Femur (tissue), 1 donor: ENCODE results near the gene ZNF318.
A peak's percentile ranks its signal among the peaks of the same experiment; 100 is the strongest.
"Not testable (repeated sequence)": the region's sequence is repeated elsewhere in the genome, so short reads cannot be mapped to it uniquely, and the experiment has no call there.

ENCODE experiments used
- DNase-seq: peaks from one replicate; pipeline ENCODE4 v3.0.0-alpha.2; 2017

ZNF318 gene

GRCh38 chr6:43386492-43386891 is 17.0 kb upstream of the ZNF318 start:
- DNase-seq: no peak

DNA sequence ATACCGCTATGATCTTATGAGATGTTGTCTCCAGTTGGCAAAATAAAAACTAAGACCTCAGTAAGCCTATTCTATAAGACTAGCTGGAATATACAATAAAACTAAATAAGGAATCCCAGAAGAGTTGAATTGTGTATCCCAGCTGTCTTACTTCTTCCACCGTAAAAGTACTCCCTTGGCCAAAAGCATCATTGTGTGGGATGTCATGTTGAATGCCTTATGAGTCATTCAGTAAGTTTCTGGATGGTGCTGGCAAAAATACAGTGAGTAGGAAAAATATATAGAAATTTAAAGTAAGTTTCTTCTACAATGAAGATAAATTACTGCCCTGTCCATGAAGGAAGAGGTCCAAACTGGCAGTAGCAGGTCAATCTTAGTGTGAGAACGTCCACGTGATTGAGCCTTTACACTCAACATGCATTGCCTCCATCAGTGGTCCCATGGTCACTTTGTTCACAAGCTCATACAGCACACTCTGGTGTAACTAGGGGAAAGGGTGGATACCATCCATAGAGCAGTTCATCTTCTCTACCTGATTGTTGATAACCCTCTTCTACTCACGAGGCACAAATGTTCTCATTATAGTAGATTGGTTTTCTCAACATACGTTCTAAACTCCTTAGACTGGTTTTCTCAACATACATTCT is 13.7 kb upstream of the ZNF318 start:
- no peak for DNase-seq

GRCh38 chr6:43380858-43381257 is 11.4 kb upstream of the ZNF318 start:
- not testable (repeated sequence) for DNase-seq

DNA sequence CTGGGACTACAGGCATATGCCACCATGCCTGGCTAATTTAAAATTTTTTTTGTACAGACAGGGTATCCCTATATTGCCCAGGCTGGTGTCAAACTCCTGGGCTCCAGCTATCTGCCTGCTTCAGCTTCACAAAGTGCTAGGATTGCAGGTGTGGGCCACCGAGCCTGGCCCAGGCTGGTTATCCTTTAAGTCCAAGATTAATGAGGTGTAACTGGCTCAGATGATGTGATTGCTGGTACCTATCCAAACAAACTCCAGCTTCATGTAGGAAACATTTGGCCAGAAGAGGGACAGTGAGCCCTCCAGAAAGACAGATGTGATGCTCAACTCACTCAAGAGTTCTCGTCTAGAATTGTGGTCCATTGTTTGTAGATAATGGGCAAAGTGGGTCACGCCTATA is 9.2 kb upstream of the ZNF318 start:
- DNase-seq: no peak

- DNase-seq: no peak
Observed at GRCh38 chr6:43377710-43378229, 8.3 kb upstream of the ZNF318 start.

DNA sequence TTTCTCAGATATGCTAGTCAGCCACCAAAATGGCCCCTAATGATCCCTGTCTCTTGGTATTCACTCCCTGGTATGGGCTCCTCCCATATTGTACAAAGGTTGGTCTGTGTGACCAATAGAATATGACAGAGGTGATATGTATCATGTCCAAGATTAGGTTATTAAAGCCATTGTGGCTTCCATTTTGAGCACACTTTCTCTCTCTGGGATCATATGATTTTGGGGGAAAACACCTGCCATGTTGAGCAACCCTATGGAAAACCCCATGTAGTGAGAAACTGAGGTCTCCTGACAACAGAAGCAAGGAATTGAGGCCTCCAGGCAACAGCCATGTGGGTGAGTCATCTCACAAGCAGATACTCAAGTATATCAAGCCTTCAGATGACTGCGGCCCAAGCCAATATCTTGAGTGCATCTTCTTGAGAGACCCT is 7.1 kb upstream of the ZNF318 start:
- no peak for DNase-seq

GRCh38 chr6:43375693-43376092 is 6.2 kb upstream of the ZNF318 start:
- no peak for DNase-seq

- DNase-seq: no peak
Observed at GRCh38 chr6:43373252-43373875, 3.9 kb upstream of the ZNF318 start.

DNA sequence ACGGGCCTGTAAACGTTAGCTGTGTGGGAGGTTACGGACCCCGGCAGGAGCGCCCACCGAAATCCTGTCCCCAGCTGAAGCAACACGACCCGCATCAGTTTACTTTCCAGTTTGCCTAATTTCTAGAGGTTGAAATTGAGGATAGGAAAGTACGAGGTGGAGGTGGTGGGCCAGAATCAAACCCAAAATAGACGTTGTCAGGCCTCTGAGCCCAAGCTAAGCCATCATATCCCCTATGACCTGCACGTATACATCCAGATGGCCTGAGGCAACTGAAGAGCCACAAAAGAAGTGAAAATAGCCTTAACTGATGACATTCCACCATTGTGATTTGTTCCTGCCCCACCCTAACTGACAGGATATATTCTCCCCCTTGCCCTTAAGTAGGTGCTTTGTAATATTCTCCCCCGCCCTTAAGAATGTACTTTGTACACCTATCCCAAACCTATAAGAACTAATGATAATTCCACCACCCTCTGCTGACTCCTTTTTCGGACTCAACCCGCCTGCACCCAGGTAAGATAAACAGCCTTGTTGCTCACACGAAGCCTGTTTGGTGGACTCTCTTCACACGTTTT is 645 bp upstream of the ZNF318 start:
- DNase-seq: not testable (repeated sequence)

GRCh38 chr6:43368259-43369160 is 937 bp downstream of the ZNF318 start:
- DNase-seq: peak; percentile 67

DNA sequence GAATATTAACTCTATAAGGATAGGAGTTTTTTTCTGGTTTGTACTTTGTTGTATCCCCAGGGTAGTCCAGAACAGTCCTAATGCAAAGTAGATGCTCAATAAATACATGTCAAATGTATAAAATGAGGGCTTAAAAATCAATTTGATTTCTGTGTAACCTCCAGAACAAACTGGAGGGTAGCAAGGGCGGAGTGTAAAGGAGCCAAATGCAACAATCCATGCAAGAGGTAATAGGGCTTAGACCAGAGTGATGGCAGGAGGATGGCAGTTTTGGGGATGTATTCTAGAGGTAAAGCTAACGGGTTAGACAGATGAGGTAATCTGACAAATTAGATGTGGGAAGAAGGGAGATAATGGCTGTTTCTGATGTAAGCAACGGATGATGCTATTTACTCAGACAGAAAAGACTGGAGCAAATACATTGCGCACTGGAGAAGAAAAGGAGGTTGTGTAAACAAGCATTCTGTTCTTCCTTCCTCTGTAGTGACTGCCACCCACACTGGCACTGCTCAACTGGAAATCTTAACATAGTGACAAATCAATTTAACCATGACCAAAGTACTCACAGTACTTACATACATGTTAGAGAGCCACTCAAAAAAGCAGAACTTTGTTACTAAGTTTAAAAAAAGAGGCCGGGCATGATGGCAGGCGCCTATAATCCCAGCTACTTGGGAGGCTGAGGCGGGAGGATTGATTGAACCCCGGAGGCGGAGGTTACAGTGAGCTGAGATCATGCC is 2.0 kb downstream of the ZNF318 start:
- no peak for DNase-seq

- DNase-seq: no peak
Observed at GRCh38 chr6:43361269-43361668, 8.2 kb downstream of the ZNF318 start.

DNA sequence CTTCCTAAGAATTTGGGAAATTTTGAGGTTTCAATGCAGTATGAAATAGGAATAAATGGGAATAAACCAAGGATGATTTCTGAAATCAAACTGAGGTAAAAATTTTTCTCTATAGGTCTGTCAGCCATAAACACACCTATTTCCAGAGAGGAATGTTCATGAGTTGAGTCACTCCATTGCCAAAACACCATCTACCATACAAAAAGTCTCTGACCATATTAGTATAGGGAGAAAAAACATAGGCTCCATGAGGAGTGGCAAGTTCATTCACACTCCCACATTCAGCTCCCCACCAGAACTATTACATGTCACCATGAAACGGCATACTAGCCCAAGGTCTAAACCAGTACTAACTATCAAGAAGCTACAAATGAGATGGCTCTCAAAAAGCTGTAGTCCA is 9.6 kb downstream of the ZNF318 start:
- no peak for DNase-seq

- no peak for DNase-seq
Observed at GRCh38 chr6:43359381-43359780, 10.1 kb downstream of the ZNF318 start.

DNA sequence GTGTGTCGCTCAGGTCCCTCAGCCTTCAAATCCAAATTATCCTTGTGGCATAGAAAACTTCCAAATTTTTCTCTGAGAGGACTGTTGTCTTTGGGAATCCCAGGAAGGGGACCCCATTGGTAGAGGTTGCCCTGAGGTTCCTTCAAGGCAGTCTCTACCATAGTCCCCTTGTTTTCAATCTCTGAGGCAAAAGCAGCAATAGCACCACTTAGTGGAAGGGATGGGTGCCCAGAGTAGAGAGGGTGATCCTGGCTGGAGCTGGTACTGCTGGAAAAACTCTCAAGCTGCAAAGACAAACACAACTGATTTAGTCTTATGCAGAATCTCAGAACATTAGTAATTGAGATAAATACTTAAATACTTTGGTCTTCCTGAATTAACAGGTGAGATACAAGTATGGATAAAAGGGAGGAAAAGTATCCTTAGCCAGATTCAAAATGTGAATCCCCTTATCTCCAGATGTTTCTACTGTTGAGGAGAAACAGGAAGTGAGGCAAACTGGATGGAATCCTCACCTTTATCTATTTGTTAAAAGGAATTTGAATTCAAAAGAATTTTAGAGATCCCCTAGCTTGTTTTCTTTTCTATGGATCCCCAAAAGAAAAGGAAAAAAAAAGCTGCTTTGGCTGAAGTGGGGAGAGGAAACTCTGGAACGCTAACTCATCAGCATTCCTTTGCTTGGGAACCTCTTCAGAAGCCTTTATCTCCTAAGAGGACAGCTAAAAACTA is 13.4 kb downstream of the ZNF318 start:
- no peak for DNase-seq

GRCh38 chr6:43351951-43352350 is 17.5 kb downstream of the ZNF318 start:
- not testable (repeated sequence) for DNase-seq

- DNase-seq: no peak
Observed at GRCh38 chr6:43347444-43347843, 22.0 kb downstream of the ZNF318 start.

GRCh38 chr6:43347021-43347420 is 22.4 kb downstream of the ZNF318 start:
- DNase-seq: no peak

DNA sequence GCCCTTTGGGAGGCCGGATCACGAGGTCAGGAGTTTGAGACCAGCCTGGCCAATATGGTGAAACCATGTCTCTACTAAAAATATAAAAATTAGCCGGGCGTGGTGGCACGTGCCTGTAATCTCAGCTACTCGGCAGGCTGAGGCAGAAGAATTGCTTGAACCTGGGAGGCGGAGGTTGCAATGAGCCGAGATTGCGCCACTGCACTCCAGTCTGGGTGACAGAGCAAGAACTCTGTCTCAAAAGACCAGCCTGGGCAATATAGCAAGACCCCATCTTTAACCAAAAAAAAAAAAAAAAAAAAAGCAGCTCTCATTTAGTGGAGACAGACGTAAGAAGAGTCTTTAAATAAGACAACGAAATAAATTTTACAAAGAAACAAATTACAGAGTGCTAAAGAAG is 23.2 kb downstream of the ZNF318 start:
- DNase-seq: not testable (repeated sequence)

GRCh38 chr6:43339168-43339567 is 30.3 kb downstream of the ZNF318 start:
- DNase-seq: no peak

- no peak for DNase-seq
Observed at GRCh38 chr6:43338243-43338642, 31.2 kb downstream of the ZNF318 start.

DNA sequence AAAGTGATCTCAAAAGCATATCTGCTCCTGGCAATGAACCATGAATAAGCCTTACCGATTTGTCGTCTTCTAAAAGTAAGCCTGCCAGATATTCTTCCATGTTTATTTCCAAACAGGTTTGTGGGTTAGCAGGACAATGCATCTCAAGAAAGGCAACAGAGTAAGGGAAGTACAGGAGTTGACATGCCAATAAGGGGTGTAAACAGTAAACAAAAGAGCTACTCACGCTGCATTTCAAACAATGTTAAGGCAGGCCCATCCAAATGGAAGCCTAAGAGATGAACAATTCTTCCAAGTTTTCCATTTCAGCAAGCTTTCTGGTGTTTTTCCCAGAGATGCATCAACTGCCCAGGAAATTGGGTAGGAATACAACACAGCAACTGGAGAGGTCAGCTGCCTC is 33.1 kb downstream of the ZNF318 start:
- DNase-seq: no peak
